SU-DHL-6 (cell line): ENCODE data around the gene SNAPC2.

Experiments used
- CTCF ChIP-seq: fragments of 200-600 bp; sonication (generic); IDR thresholded peaks from one replicate; pipeline ENCODE4 v1.5.1; 2017; ENCODE audit warnings: antibody characterized with exemption, mild to moderate bottlenecking, low read length, moderate library complexity; ENCODE audit not compliant: insufficient read depth, poor library complexity, severe bottlenecking
- EZH2phosphoT487 ChIP-seq: fragments of 200-600 bp; sonication (generic), shearing (Covaris generic); conservative IDR thresholded peaks from 2 replicates; pipeline ENCODE4 v1.6.1; 2018; ENCODE audit warnings: mild to moderate bottlenecking, antibody characterized with exemption, low read length, moderate library complexity, mixed read lengths

GRCh38 chr19:7888145-7888825, 31.9 kb upstream of the SNAPC2 start, which contains the start of gene LRRC8E:
- TF ChIP-seq CTCF: no peak
- no peak for TF ChIP-seq EZH2phosphoT487
